Activated CD4-positive, alpha-beta memory T cell treated with anti-CD3 and anti-CD28 coated beads, Interleukin-2, amount 10 ng/mL, durations not matched to agents 7 days and 5 days (primary cell): ENCODE data around the gene TGFBR2. TPM values are rescaled to one million over a fixed set of nuclear protein-coding genes. Genes with fewer than 3 reads are reported as not detected.
"Not testable (repeated sequence)": the region's sequence is repeated elsewhere in the genome, so short reads cannot be mapped to it uniquely, and the experiment has no call there.

Source experiments
- CTCF ChIA-PET: fragments of 350-600 bp; sonication (Branson Sonifier 250); formaldehyde crosslinking; loops from one replicate; lab custom pipeline; 2021; ENCODE audit warnings: antibody characterized with exemption, inconsistent platforms; lab: Charles Lee
- POLR2A ChIA-PET: fragments of 350-600 bp; sonication (Branson Sonifier 250); formaldehyde crosslinking; loops from one replicate; lab custom pipeline; 2021; ENCODE audit warnings: antibody characterized with exemption; lab: Charles Lee
- DNase-seq: peaks from one replicate; pipeline ENCODE4 v3.0.0-alpha.2; 2020
- H3K27ac Mint-ChIP-seq: one replicate; pipeline ENCODE4 v1.8.0; 2021; ENCODE audit warnings: mild to moderate bottlenecking, mixed read lengths
- H3K27me3 Mint-ChIP-seq: one replicate; pipeline ENCODE4 v1.8.0; 2021; ENCODE audit warnings: mixed read lengths
- H3K36me3 Mint-ChIP-seq: one replicate; pipeline ENCODE4 v1.8.0; 2021; ENCODE audit warnings: low read depth, mixed read lengths
- H3K4me1 Mint-ChIP-seq: one replicate; pipeline ENCODE4 v1.8.0; 2021; ENCODE audit warnings: mixed read lengths
- H3K4me3 Mint-ChIP-seq: one replicate; pipeline ENCODE4 v1.8.0; 2021; ENCODE audit warnings: mild to moderate bottlenecking, mixed read lengths
- H3K9me3 Mint-ChIP-seq: one replicate; pipeline ENCODE4 v1.8.0; 2021; ENCODE audit warnings: mixed read lengths
- total RNA-seq, 2 experiments: library from RNA; stranded (reverse); gene quantifications; one replicate each; pipeline ENCODE4 v1.2.3, GENCODE V29; 2021

The TGFBR2 gene
- total RNA-seq, 2 experiments from 2014 or later, result 60.1 to 60.8 TPM

- POLR2A ChIA-PET, result interaction anchor here (0.8 to 4.3 kb wide), 13 partner anchors 9 to 61 kb away, joined by 3 to 38 read pairs (median 6); partner anchors contain the start of gene TGFBR2
Observed at GRCh38 chr3:30664884-30665283, 58.5 kb downstream of the TGFBR2 start.

GRCh38 chr3:30665539-30665938 is 59.1 kb downstream of the TGFBR2 start:
- DNase-seq, result no peak
- Mint-ChIP-seq H3K9me3 (no peaks in the 10 kb centered on the region), H3K27me3 (no peaks in the 10 kb centered on the region), H3K27ac (peak overlapping the region; percentile 77), H3K4me1 (peaks cover 88% of the 10 kb centered on the region), H3K36me3 (peaks cover 74% of the 10 kb centered on the region), H3K4me3 (no peak overlapping the region)
- ChIA-PET POLR2A (interaction anchor here (0.8 to 4.3 kb wide), 14 partner anchors 10 to 61 kb away, joined by 3 to 38 read pairs (median 5); partner anchors contain the start of gene TGFBR2), CTCF (interaction anchor here (1.1 kb wide), 1 partner anchor 59 kb away, joined by 3 read pairs; the partner anchor contains the start of gene TGFBR2)

More at GRCh38 chr3:30664884-30665283, 58.5 kb downstream of the TGFBR2 start:
- no peak for DNase-seq
- Mint-ChIP-seq H3K27ac (peak overlapping the region; percentile 77), H3K4me3 (peak overlapping the region; percentile 2), H3K4me1 (peaks cover 89% of the 10 kb centered on the region), H3K9me3 (no peaks in the 10 kb centered on the region), H3K27me3 (no peaks in the 10 kb centered on the region), H3K36me3 (peaks cover 67% of the 10 kb centered on the region)
- CTCF ChIA-PET, result interaction anchor here (1.1 to 1.7 kb wide), 2 partner anchors 36 to 59 kb away, joined by 3 to 5 read pairs; partner anchors contain the start of gene TGFBR2

GRCh38 chr3:30666572-30667279 is 60.3 kb downstream of the TGFBR2 start:
- no peak for DNase-seq
- peaks cover 74% of the 10 kb centered on the region for H3K36me3 Mint-ChIP-seq
- peak overlapping the region; percentile 81 for H3K27ac Mint-ChIP-seq
- H3K4me1 Mint-ChIP-seq, result peaks cover 87% of the 10 kb centered on the region
- H3K9me3 Mint-ChIP-seq, result no peaks in the 10 kb centered on the region
- POLR2A ChIA-PET, result interaction anchor here (0.6 to 4.3 kb wide), 17 partner anchors 8 to 884 kb away, joined by 3 to 38 read pairs (median 4); partner anchors contain the start of gene TGFBR2
- no peaks in the 10 kb centered on the region for H3K27me3 Mint-ChIP-seq
- CTCF ChIA-PET, result interaction anchor here (1.0 to 1.5 kb wide), 2 partner anchors 8 to 26 kb away, joined by 3 to 6 read pairs; no protein-coding TSS in a partner anchor
- no peak overlapping the region for H3K4me3 Mint-ChIP-seq

GRCh38 chr3:30667280-30667651 is 60.9 kb downstream of the TGFBR2 start:
- H3K27me3 Mint-ChIP-seq, result no peaks in the 10 kb centered on the region
- H3K9me3 Mint-ChIP-seq, result no peaks in the 10 kb centered on the region
- POLR2A ChIA-PET, result interaction anchor here (0.7 to 4.3 kb wide), 15 partner anchors 9 to 63 kb away, joined by 3 to 38 read pairs (median 5); partner anchors contain the start of gene TGFBR2
- CTCF ChIA-PET, result interaction anchor here (1.0 to 1.5 kb wide), 2 partner anchors 9 to 26 kb away, joined by 3 to 6 read pairs; no protein-coding TSS in a partner anchor
- peak; percentile 46 for DNase-seq
- peak overlapping the region; percentile 81 for H3K27ac Mint-ChIP-seq
- H3K4me3 Mint-ChIP-seq, result no peak overlapping the region
- H3K4me1 Mint-ChIP-seq, result peaks cover 85% of the 10 kb centered on the region
- H3K36me3 Mint-ChIP-seq, result peaks cover 74% of the 10 kb centered on the region

- H3K4me3 Mint-ChIP-seq, result no peak overlapping the region
- peaks cover 85% of the 10 kb centered on the region for H3K4me1 Mint-ChIP-seq
- H3K27me3 Mint-ChIP-seq, result no peaks in the 10 kb centered on the region
- peaks cover 75% of the 10 kb centered on the region for H3K36me3 Mint-ChIP-seq
- no peaks in the 10 kb centered on the region for H3K9me3 Mint-ChIP-seq
- ChIA-PET CTCF (interaction anchor here (1.4 kb wide), 1 partner anchor 10 kb away, joined by 4 read pairs; no protein-coding TSS in a partner anchor), POLR2A (interaction anchor here (1.4 to 4.3 kb wide), 5 partner anchors 10 to 57 kb away, joined by 4 to 30 read pairs (median 7); no protein-coding TSS in a partner anchor)
- DNase-seq, result no peak
- H3K27ac Mint-ChIP-seq, result peak overlapping the region; percentile 62
Observed at GRCh38 chr3:30668051-30668609, 61.7 kb downstream of the TGFBR2 start.

GRCh38 chr3:30669360-30669934 is 63.0 kb downstream of the TGFBR2 start:
- CTCF ChIA-PET, result interaction anchor here (0.7 to 1.4 kb wide), 2 partner anchors 11 to 14 kb away, joined by 4 read pairs; no protein-coding TSS in a partner anchor
- POLR2A ChIA-PET, H3K27ac Mint-ChIP-seq, H3K9me3 Mint-ChIP-seq, H3K27me3 Mint-ChIP-seq, DNase-seq, H3K4me3 Mint-ChIP-seq: not testable (repeated sequence)
- H3K36me3 Mint-ChIP-seq, result peaks cover 79% of the 10 kb centered on the region
- H3K4me1 Mint-ChIP-seq, result peaks cover 84% of the 10 kb centered on the region

GRCh38 chr3:30670292-30670691 is 63.9 kb downstream of the TGFBR2 start:
- peaks cover 82% of the 10 kb centered on the region for H3K4me1 Mint-ChIP-seq
- H3K4me3 Mint-ChIP-seq, result no peak overlapping the region
- DNase-seq, result no peak
- H3K27me3 Mint-ChIP-seq, result no peaks in the 10 kb centered on the region
- no peaks in the 10 kb centered on the region for H3K9me3 Mint-ChIP-seq
- H3K27ac Mint-ChIP-seq, result no peak overlapping the region
- ChIA-PET POLR2A (no interaction called here), CTCF (no interaction called here)
- H3K36me3 Mint-ChIP-seq, result peaks cover 80% of the 10 kb centered on the region

GRCh38 chr3:30671527-30672286 is 65.3 kb downstream of the TGFBR2 start:
- H3K4me3 Mint-ChIP-seq, result no peak overlapping the region
- H3K4me1 Mint-ChIP-seq, result peaks cover 78% of the 10 kb centered on the region
- no peaks in the 10 kb centered on the region for H3K9me3 Mint-ChIP-seq
- H3K27me3 Mint-ChIP-seq, result no peaks in the 10 kb centered on the region
- POLR2A ChIA-PET, result interaction anchor here (1.2 to 1.3 kb wide), 2 partner anchors 39 to 66 kb away, joined by 3 read pairs; partner anchors contain the start of gene TGFBR2
- peak overlapping the region; percentile 36 for H3K27ac Mint-ChIP-seq
- DNase-seq, result no peak
- peaks cover 90% of the 10 kb centered on the region for H3K36me3 Mint-ChIP-seq
- CTCF ChIA-PET, result no interaction called here

GRCh38 chr3:30672287-30672735 is 65.9 kb downstream of the TGFBR2 start:
- H3K27me3 Mint-ChIP-seq, result no peaks in the 10 kb centered on the region
- ChIA-PET POLR2A (interaction anchor here (1.2 to 1.3 kb wide), 2 partner anchors 40 to 66 kb away, joined by 3 read pairs; partner anchors contain the start of gene TGFBR2), CTCF (no interaction called here)
- H3K27ac Mint-ChIP-seq, result peak overlapping the region; percentile 28
- DNase-seq, result no peak
- H3K4me1 Mint-ChIP-seq, result peaks cover 77% of the 10 kb centered on the region
- H3K9me3 Mint-ChIP-seq, result no peaks in the 10 kb centered on the region
- peaks cover 95% of the 10 kb centered on the region for H3K36me3 Mint-ChIP-seq
- H3K4me3 Mint-ChIP-seq, result no peak overlapping the region

GRCh38 chr3:30672959-30673358 is 66.6 kb downstream of the TGFBR2 start:
- Mint-ChIP-seq H3K4me1 (peaks cover 79% of the 10 kb centered on the region), H3K4me3 (no peak overlapping the region), H3K9me3 (no peaks in the 10 kb centered on the region), H3K27ac (peak overlapping the region; percentile 28), H3K36me3 (peaks cover 99% of the 10 kb centered on the region), H3K27me3 (no peaks in the 10 kb centered on the region)
- ChIA-PET POLR2A (no interaction called here), CTCF (interaction anchor here (2.0 kb wide), 1 partner anchor 20 kb away, joined by 6 read pairs; no protein-coding TSS in a partner anchor)
- no peak for DNase-seq

- Mint-ChIP-seq H3K4me3 (peak overlapping the region; percentile 26), H3K36me3 (peaks cover 99% of the 10 kb centered on the region), H3K4me1 (peaks cover 74% of the 10 kb centered on the region), H3K9me3 (no peaks in the 10 kb centered on the region), H3K27me3 (no peaks in the 10 kb centered on the region), H3K27ac (peak overlapping the region; percentile 24)
- POLR2A ChIA-PET, result interaction anchor here (1.3 kb wide), 1 partner anchor 18 kb away, joined by 3 read pairs; no protein-coding TSS in a partner anchor
- CTCF ChIA-PET, result interaction anchor here (2.0 kb wide), 1 partner anchor 20 kb away, joined by 6 read pairs; no protein-coding TSS in a partner anchor
- no peak for DNase-seq
Observed at GRCh38 chr3:30673425-30674341, 67.3 kb downstream of the TGFBR2 start.
